HG02588 (cell line): ENCODE measurements around the gene VRK3.
A peak's percentile ranks its signal among the peaks of the same experiment; 100 is the strongest.
"Not testable (repeated sequence)": the region's sequence is repeated elsewhere in the genome, so short reads cannot be mapped to it uniquely, and the experiment has no call there.

Experiments
- ATAC-seq: cut with Tn5 transposase; IDR thresholded peaks from one replicate; pipeline ENCODE4 v1.9.1; 2021; ENCODE audit warnings: mild to moderate bottlenecking, moderate library complexity; ENCODE audit not compliant: unreplicated experiment

The VRK3 gene

GRCh38 chr19:50025022-50025793, at the start of gene VRK3:
VRK3 (minus strand) TSS chr19:50025372; CDS start chr19:50016162, 9,210 bp downstream.
- peak; percentile 76 for ATAC-seq

- not testable (repeated sequence) for ATAC-seq
Observed at GRCh38 chr19:50068382-50068781, 43.2 kb upstream of the VRK3 start.

GRCh38 chr19:50067575-50067974, 42.4 kb upstream of the VRK3 start:
- no peak for ATAC-seq

- ATAC-seq, result no peak
Observed at GRCh38 chr19:50065938-50066337, 40.8 kb upstream of the VRK3 start.

- no peak for ATAC-seq
Observed at GRCh38 chr19:50061650-50062049, 36.5 kb upstream of the VRK3 start.

GRCh38 chr19:50060107-50060506, 34.9 kb upstream of the VRK3 start:
- no peak for ATAC-seq

GRCh38 chr19:50059045-50059444, 33.9 kb upstream of the VRK3 start:
- ATAC-seq, result no peak

- ATAC-seq, result no peak
Observed at GRCh38 chr19:50058425-50058824, 33.3 kb upstream of the VRK3 start.

- no peak for ATAC-seq
Observed at GRCh38 chr19:50053119-50053518, 27.9 kb upstream of the VRK3 start.

GRCh38 chr19:50051964-50052363, 26.8 kb upstream of the VRK3 start:
- no peak for ATAC-seq

GRCh38 chr19:50051228-50051895, 26.2 kb upstream of the VRK3 start:
- not testable (repeated sequence) for ATAC-seq

GRCh38 chr19:50050406-50051227, 25.4 kb upstream of the VRK3 start:
- no peak for ATAC-seq

GRCh38 chr19:50047671-50048070, 22.5 kb upstream of the VRK3 start:
- no peak for ATAC-seq

- no peak for ATAC-seq
Observed at GRCh38 chr19:50046649-50047503, 21.7 kb upstream of the VRK3 start.

GRCh38 chr19:50044922-50045321, 19.8 kb upstream of the VRK3 start:
- ATAC-seq, result no peak

- no peak for ATAC-seq
Observed at GRCh38 chr19:50043967-50044366, 18.8 kb upstream of the VRK3 start.

- ATAC-seq, result no peak
Observed at GRCh38 chr19:50042363-50043024, 17.3 kb upstream of the VRK3 start.

- ATAC-seq, result no peak
Observed at GRCh38 chr19:50040967-50041366, 15.8 kb upstream of the VRK3 start.

GRCh38 chr19:50039968-50040367, 14.8 kb upstream of the VRK3 start:
- ATAC-seq, result no peak

GRCh38 chr19:50036908-50037307, 11.7 kb upstream of the VRK3 start:
- no peak for ATAC-seq
